Thymus (tissue), 14 donors: ENCODE results near the gene BAG2. TPM values are rescaled to one million over a fixed set of nuclear protein-coding genes. Genes with fewer than 3 reads are reported as not detected.

Source experiments
- DNase-seq, 9 donors: peaks; one replicate each; pipeline ENCODE4 v3.0.0-alpha.2; 2013; ENCODE audit warnings: low spot score in 9 of 9, low read depth in 6 of 9, missing footprints in 1 of 9
- H3K27ac ChIP-seq, 2 donors: one replicate each; pipeline ENCODE4 v1.5.1; 2013; ENCODE audit warnings: control low read depth in 1 of 2, low read depth in 1 of 2, low read length in 1 of 2, mild to moderate bottlenecking in 1 of 2, moderate library complexity in 1 of 2
- H3K27me3 ChIP-seq, 2 donors: one replicate each; pipeline ENCODE4 v1.5.1; 2013; ENCODE audit warnings: low read length in 1 of 2; ENCODE audit not compliant: control insufficient read depth in 2 of 2, insufficient read depth in 1 of 2
- H3K36me3 ChIP-seq, 2 donors: one replicate each; pipeline ENCODE4 v1.5.1; 2013; ENCODE audit warnings: low read length in 1 of 2, mild to moderate bottlenecking in 1 of 2, moderate library complexity in 1 of 2; ENCODE audit not compliant: control insufficient read depth in 2 of 2, insufficient read depth in 2 of 2
- H3K4me1 ChIP-seq, 2 donors: one replicate each; pipeline ENCODE4 v1.5.1; 2013; ENCODE audit warnings: low read length in 2 of 2; ENCODE audit not compliant: control insufficient read depth in 2 of 2, insufficient read depth in 2 of 2
- H3K4me3 ChIP-seq, 2 donors: one replicate each; pipeline ENCODE4 v1.5.1; 2013; ENCODE audit warnings: low read length in 2 of 2, control low read depth in 1 of 2, mild to moderate bottlenecking in 1 of 2
- H3K9me3 ChIP-seq, 2 donors: one replicate each; pipeline ENCODE4 v1.5.1; 2013; ENCODE audit warnings: low read length in 1 of 2, mild to moderate bottlenecking in 1 of 2; ENCODE audit not compliant: control insufficient read depth in 2 of 2, insufficient read depth in 1 of 2
- WGBS: extraction: QIAGEN DNeasy Blood & Tissue Kit; methylation state at CpG from one replicate; pipeline ENCODE4 v1.1.7; 2013; 5-methylcytosine and 5-hydroxymethylcytosine counted together
- long read RNA-seq, 10 donors: transcript quantifications; one replicate each; lab custom pipeline, GENCODE V29; 2026
- polyA plus RNA-seq: library from polyadenylated mRNA; stranded (reverse); fragments of 200-250 nt; gene quantifications from one replicate; pipeline ENCODE4 v1.2.3, GENCODE V29; 2013
- total RNA-seq: library from RNA; stranded (reverse); fragments of 120-200 nt; gene quantifications from one replicate; pipeline ENCODE4 v1.2.4, GENCODE V29; 2013
- donor health status: healthy.

BAG2 gene
- total RNA-seq (2.4 TPM), polyA plus RNA-seq (2.1 TPM)
- long read RNA-seq, donor 1, full-length matches to known transcripts: 1 of 1 reads
- long read RNA-seq, donor 1, partial matches to known transcripts: 0 of 1 reads
- long read RNA-seq, donor 1, other reads (novel, unspliced or antisense): 0 of 1 reads
- long read RNA-seq, donor 2: 0 reads
- long read RNA-seq, donor 3, full-length matches to known transcripts: 11 of 11 reads
- long read RNA-seq, donor 3, partial matches to known transcripts: 0 of 11 reads
- long read RNA-seq, donor 3, other reads (novel, unspliced or antisense): 0 of 11 reads
- long read RNA-seq, donor 4, full-length matches to known transcripts: 5 of 5 reads
- long read RNA-seq, donor 4, partial matches to known transcripts: 0 of 5 reads
- long read RNA-seq, donor 4, other reads (novel, unspliced or antisense): 0 of 5 reads
- long read RNA-seq, donor 5, full-length matches to known transcripts: 14 of 14 reads
- long read RNA-seq, donor 5, partial matches to known transcripts: 0 of 14 reads
- long read RNA-seq, donor 5, other reads (novel, unspliced or antisense): 0 of 14 reads
- long read RNA-seq, donor 6, full-length matches to known transcripts: 10 of 10 reads
- long read RNA-seq, donor 6, partial matches to known transcripts: 0 of 10 reads
- long read RNA-seq, donor 6, other reads (novel, unspliced or antisense): 0 of 10 reads
- long read RNA-seq, donor 7, full-length matches to known transcripts: 13 of 13 reads
- long read RNA-seq, donor 7, partial matches to known transcripts: 0 of 13 reads
- long read RNA-seq, donor 7, other reads (novel, unspliced or antisense): 0 of 13 reads
- long read RNA-seq, donor 8, full-length matches to known transcripts: 8 of 8 reads
- long read RNA-seq, donor 8, partial matches to known transcripts: 0 of 8 reads
- long read RNA-seq, donor 8, other reads (novel, unspliced or antisense): 0 of 8 reads
- long read RNA-seq, donor 9, full-length matches to known transcripts: 5 of 5 reads
- long read RNA-seq, donor 9, partial matches to known transcripts: 0 of 5 reads
- long read RNA-seq, donor 9, other reads (novel, unspliced or antisense): 0 of 5 reads
- long read RNA-seq, donor 10, full-length matches to known transcripts: 10 of 10 reads
- long read RNA-seq, donor 10, partial matches to known transcripts: 0 of 10 reads
- long read RNA-seq, donor 10, other reads (novel, unspliced or antisense): 0 of 10 reads

DNA sequence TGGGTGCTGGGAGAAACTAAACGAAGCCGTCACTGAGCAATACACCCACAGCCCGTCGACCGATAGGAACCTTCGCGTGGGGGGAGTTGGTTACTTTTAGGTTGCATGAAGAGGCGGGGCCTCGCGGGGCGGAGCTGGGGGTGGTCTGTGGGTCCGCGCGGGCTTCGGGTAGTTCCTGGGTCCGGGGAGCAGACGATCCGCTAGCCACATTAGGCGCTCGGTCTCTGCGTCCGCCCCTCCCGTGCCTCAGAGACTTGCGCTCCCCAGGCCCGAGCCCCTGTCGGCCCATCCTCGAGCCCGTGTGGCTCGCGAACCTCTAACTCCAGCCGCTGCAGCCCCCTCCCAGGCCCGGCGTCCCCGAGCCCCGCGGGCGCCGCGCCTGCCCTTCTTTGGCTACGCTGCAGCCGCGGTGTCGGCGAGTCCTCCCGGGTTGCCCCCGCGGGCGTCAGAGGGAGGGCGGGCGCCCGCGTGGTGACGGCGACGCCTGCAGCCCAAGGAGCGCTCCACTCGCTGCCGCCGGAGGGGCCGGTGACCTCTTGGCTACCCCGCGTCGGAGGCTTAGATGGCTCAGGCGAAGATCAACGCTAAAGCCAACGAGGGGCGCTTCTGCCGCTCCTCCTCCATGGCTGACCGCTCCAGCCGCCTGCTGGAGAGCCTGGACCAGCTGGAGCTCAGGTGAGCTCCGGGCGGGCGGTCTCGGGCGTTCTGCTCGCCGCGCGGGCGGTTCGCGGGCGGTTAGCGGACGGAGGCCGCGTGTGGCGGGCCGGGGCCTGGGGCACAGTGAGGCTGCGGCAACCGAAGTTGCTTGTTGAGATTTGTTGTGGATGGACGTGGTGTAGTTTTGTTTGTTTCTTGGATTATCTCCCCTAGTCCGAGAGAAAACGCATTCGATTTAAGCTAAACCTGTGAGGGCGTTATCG lies at the start of gene BAG2:
BAG2 (plus strand) TSS at position 191 of the 920 bp plus-strand sequence; CDS start at position 563, 372 bp downstream.
- WGBS: under 1% methylated on average over 97 of the region's 97 CpGs
- H3K4me1 ChIP-seq: peaks cover 0 to 13% of the 10 kb centered on the region in 2 donors
- H3K27me3 ChIP-seq: no peaks in the 10 kb centered on the region

GRCh38 chr6:57123111-57123510 lies 49.0 kb upstream of the BAG2 start:
- no peak for DNase-seq
- Histone ChIP-seq H3K4me3 (no peak overlapping the region), H3K27ac (no peak overlapping the region), H3K9me3 (peaks cover 0 to 2% of the 10 kb centered on the region in 2 donors), H3K27me3 (no peaks in the 10 kb centered on the region), H3K36me3 (peaks cover 0 to 2% of the 10 kb centered on the region in 2 donors), H3K4me1 (no peaks in the 10 kb centered on the region)
- WGBS: 97% methylated on average over 1 of the region's 1 CpG

More for the DNA sequence above, at the start of gene BAG2:
- Histone ChIP-seq H3K4me3 (peak within 1 kb of the TSS; percentile 69 to 83), H3K27ac (peak within 1 kb of the TSS; percentile 77), H3K9me3 (no peaks in the 10 kb centered on the region), H3K36me3 (peaks cover 0 to 2% of the 10 kb centered on the region in 2 donors)
- DNase-seq: peak; percentile 50 to 88 (median 70)

DNA sequence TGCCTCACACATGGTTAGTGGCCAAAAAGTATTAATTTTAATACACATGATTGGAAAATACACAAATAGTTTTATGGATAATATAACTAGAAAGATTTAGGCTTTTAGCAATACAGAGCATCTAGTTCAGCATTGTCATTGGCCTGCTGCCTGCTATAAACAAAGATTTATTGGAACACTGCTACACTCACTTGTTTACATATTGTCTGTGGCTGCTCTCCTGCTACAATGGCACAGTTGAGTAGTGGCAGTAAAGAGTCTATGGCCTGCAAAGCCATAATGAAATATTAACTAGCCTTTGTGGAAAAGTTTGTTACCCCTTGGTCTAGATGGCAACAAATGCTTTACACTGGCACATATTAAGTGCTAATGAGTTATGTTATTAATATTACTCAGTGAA lies 44.4 kb upstream of the BAG2 start:
- DNase-seq: no peak
- no peaks in the 10 kb centered on the region for H3K4me1 ChIP-seq

GRCh38 chr6:57130661-57131177 lies 41.4 kb upstream of the BAG2 start:
- no peak for DNase-seq
- no peaks in the 10 kb centered on the region for H3K27me3 ChIP-seq
- no peak overlapping the region for H3K4me3 ChIP-seq
- H3K4me1 ChIP-seq: no peaks in the 10 kb centered on the region
- no peaks in the 10 kb centered on the region for H3K9me3 ChIP-seq
- no peak overlapping the region for H3K27ac ChIP-seq
- peaks cover 5 to 17% of the 10 kb centered on the region in 2 donors for H3K36me3 ChIP-seq

More for the DNA sequence above, 44.4 kb upstream of the BAG2 start:
- Histone ChIP-seq H3K4me3 (no peak overlapping the region), H3K9me3 (peaks cover 0 to 1% of the 10 kb centered on the region in 2 donors), H3K27ac (no peak overlapping the region), H3K36me3 (peaks cover 0 to 5% of the 10 kb centered on the region in 2 donors), H3K27me3 (no peaks in the 10 kb centered on the region)

DNA sequence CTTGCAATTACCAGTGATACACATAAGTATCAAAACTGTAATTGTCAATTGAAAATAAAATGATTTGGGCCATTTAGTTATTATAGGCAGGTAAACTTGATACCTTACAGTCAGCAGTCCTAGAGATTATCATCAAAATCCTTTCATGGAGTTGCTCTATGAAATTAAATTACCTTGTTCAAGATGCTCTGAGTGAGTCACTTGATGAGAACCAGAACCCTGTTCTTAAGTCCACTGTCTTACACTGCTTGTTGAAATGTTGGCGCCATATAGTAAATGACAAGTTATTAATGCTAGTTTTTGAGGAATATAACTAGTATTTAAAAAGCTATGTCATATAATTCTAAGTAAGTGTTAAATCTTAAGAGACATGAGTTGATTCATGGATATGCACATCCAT lies 37.2 kb upstream of the BAG2 start:
- Histone ChIP-seq H3K36me3 (peaks cover 5 to 21% of the 10 kb centered on the region in 2 donors), H3K9me3 (no peaks in the 10 kb centered on the region), H3K4me1 (no peaks in the 10 kb centered on the region), H3K4me3 (no peak overlapping the region), H3K27me3 (no peaks in the 10 kb centered on the region), H3K27ac (no peak overlapping the region)
- 97% methylated on average over 1 of the region's 1 CpG for WGBS
- no peak for DNase-seq

DNA sequence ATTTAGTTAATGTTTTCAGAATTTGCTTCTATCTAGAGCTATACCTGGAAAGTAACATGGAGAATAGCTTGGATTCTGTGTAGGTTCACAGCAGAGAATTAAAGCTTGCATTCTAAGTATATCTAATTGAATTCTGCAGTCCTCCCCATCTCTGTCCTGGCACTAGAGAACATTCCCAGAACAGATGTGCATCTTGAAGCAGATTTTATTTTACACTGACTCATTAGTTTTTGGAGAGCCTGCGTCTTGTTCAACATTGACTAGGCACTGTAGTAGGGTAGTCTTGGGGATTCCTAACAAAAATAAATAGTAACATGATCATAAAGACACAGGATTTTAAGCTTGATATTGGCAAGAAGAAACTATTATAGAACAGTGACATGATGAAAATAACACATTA lies 36.2 kb upstream of the BAG2 start:
- WGBS: 99% methylated on average over 1 of the region's 1 CpG
- DNase-seq: no peak
- no peaks in the 10 kb centered on the region for H3K27me3 ChIP-seq
- no peak overlapping the region for H3K4me3 ChIP-seq
- H3K9me3 ChIP-seq: no peaks in the 10 kb centered on the region
- no peak overlapping the region for H3K27ac ChIP-seq
- peaks cover 5 to 21% of the 10 kb centered on the region in 2 donors for H3K36me3 ChIP-seq
- H3K4me1 ChIP-seq: no peaks in the 10 kb centered on the region

- WGBS: 97% methylated on average over 2 of the region's 2 CpGs
- H3K4me1 ChIP-seq: no peaks in the 10 kb centered on the region
- H3K4me3 ChIP-seq: no peak overlapping the region
- peaks cover 5 to 28% of the 10 kb centered on the region in 2 donors for H3K36me3 ChIP-seq
- DNase-seq: no peak
- no peaks in the 10 kb centered on the region for H3K27me3 ChIP-seq
- H3K9me3 ChIP-seq: no peaks in the 10 kb centered on the region
- no peak overlapping the region for H3K27ac ChIP-seq
Observed at GRCh38 chr6:57137350-57137749, 34.8 kb upstream of the BAG2 start.

- no peak overlapping the region for H3K4me3 ChIP-seq
- H3K36me3 ChIP-seq: peaks cover 5 to 29% of the 10 kb centered on the region in 2 donors
- H3K27me3 ChIP-seq: no peaks in the 10 kb centered on the region
- no peaks in the 10 kb centered on the region for H3K4me1 ChIP-seq
- 98% methylated on average over 11 of the region's 11 CpGs for WGBS
- no peaks in the 10 kb centered on the region for H3K9me3 ChIP-seq
- no peak for DNase-seq
- H3K27ac ChIP-seq: no peak overlapping the region
Observed at GRCh38 chr6:57138026-57138425, 34.1 kb upstream of the BAG2 start.
